Left colon (tissue), 2 donors: Measurements from ENCODE around the gene AFF4. TPM values are rescaled to one million over a fixed set of nuclear protein-coding genes. Genes with fewer than 3 reads are reported as not detected.

ENCODE experiments used
- ATAC-seq: fragments of 200-7000 bp; cut with Tn5 transposase; one replicate; pipeline ENCODE4 v1.9.1; 2020; ENCODE audit warnings: mild to moderate bottlenecking, moderate library complexity
- DNase-seq, 2 donors: peaks; one replicate each; pipeline ENCODE4 v3.0.0-alpha.2; 2020
- intact Hi-C, 2 donors: fragments of 100-400 bp; cut with DNase I in 1 of 2; cut with micrococcal nuclease in 1 of 2; formaldehyde crosslinking; loops; one replicate each; pipeline versions ENCODE4 v1.11.2 to v1.14.0; 2022; cut with DNase I, micrococcal nuclease
- total RNA-seq, 2 donors: library from RNA; stranded (reverse); fragmentation: NEBNext Ultra II Directional; extraction: Animal tissue kit (Norgen Biotek cat#: 25700); gene quantifications; one replicate each; pipeline ENCODE4 v1.2.1, GENCODE V29; 2021
- donor health status: DM: no; HTN: no; CAD: no.
- donor health status: DM: yes; HTN: yes; CAD: no.

Gene AFF4
- total RNA-seq, 2 donors from 2014 or later, result 65.2 to 74.7 TPM

GRCh38 chr5:132905938-132906337 lies 57.5 kb downstream of the AFF4 start:
- intact Hi-C loops, result no loop called here
- ATAC-seq (peak; percentile 52), DNase-seq (no peak)

- intact Hi-C loops, result no loop called here
These were observed 61.7 kb downstream of the AFF4 start for GRCh38 chr5:132901730-132902129.

GRCh38 chr5:132901036-132901435 lies 62.4 kb downstream of the AFF4 start:
- intact Hi-C loops, result no loop called here
- ATAC-seq (no peak), DNase-seq (no peak)

More at GRCh38 chr5:132901730-132902129, 61.7 kb downstream of the AFF4 start:
- DNase-seq (no peak), ATAC-seq (no peak)

DNA sequence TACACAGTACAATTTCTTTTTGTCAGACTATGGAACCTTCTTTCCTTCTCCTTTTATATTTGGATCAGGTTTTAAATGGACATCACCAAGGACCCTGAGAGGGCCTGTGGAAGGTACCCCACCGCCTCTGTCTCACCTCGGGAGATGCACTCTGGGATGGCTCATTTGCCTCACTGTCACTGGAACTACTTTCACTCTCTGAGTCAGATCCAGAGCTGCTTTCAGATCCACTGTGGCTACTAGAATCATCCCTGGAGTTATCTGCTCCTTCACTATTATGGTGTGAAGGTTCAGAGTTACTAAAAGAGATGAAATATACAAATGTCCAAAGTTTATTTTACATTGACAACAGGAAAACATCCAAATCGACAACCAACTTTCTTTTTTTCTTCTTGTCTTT lies 65.3 kb downstream of the AFF4 start:
- intact Hi-C loops, result no loop called here
- DNase-seq, result no peak
- ATAC-seq, result no peak

DNA sequence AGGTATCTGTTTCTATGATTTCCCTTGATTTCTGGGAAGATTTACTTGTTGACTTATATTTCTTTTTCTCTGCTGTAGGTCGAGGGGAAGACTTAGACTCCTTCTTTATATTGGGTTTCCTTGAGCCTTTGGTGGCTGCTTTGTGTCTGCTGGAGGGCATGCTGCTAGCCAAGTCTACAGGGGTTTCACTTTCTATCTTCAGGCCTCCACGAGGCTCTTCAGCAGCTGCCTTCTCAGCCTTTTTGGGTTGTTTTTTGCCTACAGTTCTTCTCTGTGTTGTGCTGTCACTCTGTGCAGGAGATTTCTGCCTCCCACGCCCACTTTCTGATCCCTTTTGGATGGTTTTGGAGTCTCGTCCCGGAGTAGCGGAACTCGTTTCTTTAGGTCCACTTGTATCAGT lies 66.7 kb downstream of the AFF4 start:
- DNase-seq, result no peak
- intact Hi-C loops, result no loop called here
- ATAC-seq, result peak; percentile 5

- intact Hi-C loops, result no loop called here
- DNase-seq (no peak), ATAC-seq (no peak)
These were observed 67.6 kb downstream of the AFF4 start for GRCh38 chr5:132895719-132896305.

GRCh38 chr5:132890817-132891216 lies 72.6 kb downstream of the AFF4 start:
- ATAC-seq, result no peak
- no peak for DNase-seq
- intact Hi-C loops, result no loop called here

DNA sequence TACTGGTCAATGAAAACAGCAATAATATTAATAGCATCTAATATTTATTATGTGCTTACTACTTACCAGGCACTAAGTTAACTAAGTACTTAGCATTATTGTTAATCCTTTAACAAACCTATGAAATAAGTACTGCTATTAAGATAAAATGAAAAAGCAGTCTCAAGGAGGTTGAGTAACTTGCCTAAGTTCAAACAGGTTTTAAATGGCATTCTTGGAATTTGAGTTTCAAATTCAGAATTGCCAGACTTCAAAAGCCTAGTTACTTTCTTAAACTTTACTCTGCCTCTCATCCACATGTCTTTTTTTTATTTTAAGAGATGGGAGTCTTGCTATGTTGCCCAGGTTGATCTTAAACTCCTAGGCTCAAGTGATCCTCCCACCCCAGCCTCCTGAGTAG lies 73.9 kb downstream of the AFF4 start:
- intact Hi-C loops, result loop anchor here in 1 of 2 donors (10.0 kb wide), 1 partner anchor 65 kb away; no protein-coding TSS in a partner anchor

DNA sequence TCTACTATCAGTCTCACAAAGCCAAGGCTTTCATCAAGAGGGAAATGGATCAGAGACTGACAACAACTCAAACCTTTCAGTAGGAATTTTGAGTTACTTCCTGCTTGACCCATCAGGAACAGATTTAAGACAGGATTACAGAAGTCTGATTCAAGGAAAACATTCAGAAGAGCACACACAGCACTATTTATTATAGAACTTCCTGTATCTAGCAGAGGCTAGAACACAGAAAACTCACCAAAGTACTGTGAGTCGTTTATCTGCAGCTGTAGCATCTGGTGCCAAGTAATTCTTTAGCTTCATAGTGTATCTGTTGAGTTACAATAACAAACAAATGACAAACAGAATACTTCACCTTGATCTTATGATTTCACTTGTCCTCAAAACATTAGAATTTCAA lies 76.2 kb downstream of the AFF4 start:
- no peak for DNase-seq
- ATAC-seq, result no peak

More for the DNA sequence above, 73.9 kb downstream of the AFF4 start:
- no peak for DNase-seq
- ATAC-seq, result no peak

GRCh38 chr5:132886064-132886823 lies 77.2 kb downstream of the AFF4 start:
- intact Hi-C loops, result loop anchor here in 1 of 2 donors (10.0 kb wide), 1 partner anchor 61 kb away; no protein-coding TSS in a partner anchor
- no peak for DNase-seq
- peak; percentile 26 for ATAC-seq

More for the DNA sequence above, 76.2 kb downstream of the AFF4 start:
- intact Hi-C loops, result loop anchor here in 1 of 2 donors (10.0 kb wide), 1 partner anchor 62 kb away; no protein-coding TSS in a partner anchor

- intact Hi-C loops, result loop anchor here in 1 of 2 donors (10.0 kb wide), 1 partner anchor 60 kb away; no protein-coding TSS in a partner anchor
- no peak for DNase-seq
- ATAC-seq, result no peak
These were observed 78.9 kb downstream of the AFF4 start for GRCh38 chr5:132884548-132884947.

DNA sequence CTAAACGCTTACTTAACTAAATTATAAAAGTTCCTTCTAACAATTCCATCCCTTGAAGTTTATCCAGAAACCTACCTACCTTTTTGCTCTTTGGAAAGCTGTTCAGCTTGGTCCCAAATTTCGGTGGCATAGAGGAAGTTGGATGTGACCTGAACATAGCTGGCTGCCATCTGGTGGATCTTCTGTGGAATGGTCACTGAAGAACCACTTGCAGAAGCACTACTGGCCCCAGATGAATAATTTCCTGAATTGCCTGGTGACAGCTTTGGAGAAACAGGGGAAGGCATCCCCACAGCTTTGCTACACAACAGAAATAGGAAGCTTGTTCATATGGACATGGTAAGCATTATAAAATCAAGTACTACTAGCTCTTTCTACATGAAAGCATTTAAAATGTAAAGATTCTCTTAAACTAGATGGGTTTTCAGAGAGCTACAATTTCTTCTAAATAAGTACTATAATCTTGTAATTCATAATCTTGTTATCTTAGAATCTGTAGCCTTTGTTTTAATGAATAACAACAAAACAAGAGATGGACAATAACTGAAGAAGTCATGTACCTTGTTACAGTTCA lies 80.1 kb downstream of the AFF4 start:
- ATAC-seq, result peak; percentile 87
- intact Hi-C loops, result loop anchor here in 1 of 2 donors (10.0 kb wide), 1 partner anchor 59 kb away; no protein-coding TSS in a partner anchor

DNA sequence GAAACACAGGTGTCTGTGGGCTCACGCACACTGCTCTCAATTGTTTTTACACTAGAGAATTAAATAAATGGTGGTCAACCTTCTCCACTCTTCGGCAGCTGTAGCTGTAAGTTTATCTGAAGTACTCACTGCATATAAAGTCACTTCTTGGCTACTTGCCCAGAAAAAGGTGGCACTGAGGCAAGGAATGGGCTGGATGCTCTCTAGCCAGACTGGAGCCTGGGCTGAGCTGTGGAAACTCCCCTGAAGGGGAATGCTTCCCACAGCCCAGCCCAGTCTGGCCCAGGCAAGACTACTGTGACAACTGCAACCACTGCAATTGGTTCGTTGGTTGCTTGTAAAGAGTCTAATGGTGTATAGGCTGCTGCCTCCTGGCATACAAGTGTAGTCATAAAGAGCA lies 85.5 kb downstream of the AFF4 start:
- peak; percentile 61 to 78 for DNase-seq

More for the DNA sequence above, 80.1 kb downstream of the AFF4 start:
- DNase-seq, result peak; percentile 36 to 57

DNA sequence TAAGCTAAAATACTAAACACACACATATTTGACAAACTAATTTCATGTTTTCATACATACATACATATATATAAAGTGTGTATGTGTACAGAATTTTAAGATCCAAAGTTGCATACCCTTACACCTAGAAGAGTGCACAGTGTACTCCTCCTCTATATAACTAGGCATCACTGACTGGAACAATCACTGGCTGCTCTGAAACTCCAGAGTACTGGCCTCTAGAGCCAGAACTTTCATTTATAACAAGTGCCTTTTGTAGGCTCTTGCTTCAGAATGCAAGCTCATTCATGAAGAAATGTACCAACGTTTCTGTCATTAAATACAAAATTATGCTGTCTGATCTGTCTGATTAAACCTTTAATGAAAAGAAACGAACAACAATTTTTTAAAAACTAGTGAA lies 86.0 kb downstream of the AFF4 start:
- DNase-seq (no peak), ATAC-seq (no peak)
- intact Hi-C loops, result no loop called here

More for the DNA sequence above, 85.5 kb downstream of the AFF4 start:
- intact Hi-C loops, result no loop called here
- peak; percentile 85 for ATAC-seq

DNA sequence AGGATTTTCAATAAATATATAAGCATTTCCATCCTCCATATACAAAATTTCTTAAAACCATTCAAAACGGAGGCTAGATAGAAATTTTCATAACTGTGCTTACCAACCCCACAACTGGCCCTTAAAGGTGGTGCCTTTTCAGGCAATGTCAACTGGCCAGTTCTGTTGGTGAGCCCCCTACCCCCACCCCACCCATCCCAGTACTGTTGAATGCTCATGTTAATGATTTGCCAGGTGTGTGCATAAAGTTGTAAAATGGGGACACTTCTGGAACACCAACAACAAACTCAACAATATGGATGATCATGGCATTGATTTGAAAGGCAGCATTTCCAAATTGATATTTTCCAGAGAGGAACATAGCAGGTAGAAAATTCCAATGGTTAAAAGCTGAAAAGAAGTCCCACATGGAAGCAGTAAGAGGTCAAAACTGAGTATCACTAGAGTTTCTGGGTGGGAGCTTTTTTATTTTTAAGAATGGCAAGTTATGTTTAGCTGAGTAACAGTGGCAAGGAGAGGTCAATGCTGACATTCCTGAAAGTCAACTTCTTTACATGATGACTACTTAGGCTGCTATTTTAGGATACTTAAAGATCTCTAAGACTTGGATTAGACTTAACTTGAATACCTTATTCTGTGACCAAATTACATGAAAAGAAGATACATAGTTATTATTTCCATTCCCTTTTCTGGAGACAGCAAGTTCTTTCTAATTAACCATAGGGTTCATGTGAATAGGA lies 87.2 kb downstream of the AFF4 start:
- ATAC-seq (no peak), DNase-seq (no peak)
- intact Hi-C loops, result no loop called here

DNA sequence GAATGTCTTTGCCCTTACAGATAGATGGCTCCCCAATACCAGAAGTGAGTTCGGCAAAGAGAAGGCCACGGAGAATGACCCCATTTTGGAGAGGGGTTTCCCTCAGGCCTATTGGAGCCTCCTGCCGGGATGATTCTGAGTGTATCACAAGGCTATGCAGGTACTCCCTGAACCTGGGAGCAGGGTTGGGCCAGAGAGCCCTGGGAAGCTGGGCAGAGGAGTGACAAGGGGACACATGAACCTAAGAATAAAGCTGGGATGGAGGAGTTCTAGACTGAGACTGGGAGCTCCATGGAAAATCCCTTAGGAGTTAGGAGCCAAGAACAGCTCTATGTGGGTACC lies 89.5 kb downstream of the AFF4 start:
- intact Hi-C loops, result no loop called here
- DNase-seq, result no peak
- no peak for ATAC-seq

GRCh38 chr5:132873119-132873929 lies 90.1 kb downstream of the AFF4 start, which contains the start of gene LEAP2:
LEAP2 (plus strand) TSS chr5:132873668; CDS start chr5:132873695, 27 bp downstream.
- ATAC-seq (peak; percentile 73), DNase-seq (no peak)
- intact Hi-C loops, result no loop called here

- ATAC-seq (no peak), DNase-seq (no peak)
- intact Hi-C loops, result no loop called here
These were observed 90.7 kb downstream of the AFF4 start for GRCh38 chr5:132872788-132873118.
